Activated T-helper 1 cell treated with Interleukin-2 at 50 U/mL for 16 hours (primary cell): Measurements from ENCODE around the gene FAR1.

Source experiments
- DNase-seq: peaks from one replicate; pipeline ENCODE4 v3.0.0-alpha.2; 2020; ENCODE audit warnings: low read depth

The FAR1 gene

DNA sequence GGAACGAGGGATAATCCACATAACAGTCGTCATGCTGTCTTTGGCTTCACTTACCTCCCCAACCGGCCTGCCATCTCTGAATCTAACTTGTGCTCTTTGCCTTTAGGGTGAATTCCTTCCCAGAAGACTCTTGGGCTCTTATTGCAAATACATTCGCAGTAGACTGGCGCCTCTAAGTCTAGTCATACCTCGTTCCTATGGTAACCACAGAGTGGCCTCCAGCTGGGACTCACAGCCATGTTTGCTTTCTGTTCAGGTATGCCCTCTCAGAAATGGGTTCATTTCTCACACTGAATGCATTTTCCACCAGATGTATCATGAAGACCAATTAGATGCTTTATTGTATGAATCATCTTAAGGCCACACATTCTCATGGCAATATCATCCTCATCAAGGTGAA, 112.7 kb downstream of the FAR1 start:
- no peak for DNase-seq
